A549 (cell line): ENCODE results near the gene FAM131C. TPM values are rescaled to one million over a fixed set of nuclear protein-coding genes. Genes with fewer than 3 reads are reported as not detected.

ENCODE experiments used
- ATAC-seq, 2 experiments: fragments of 200-7000 bp in 1 of 2; fragments of >200 bp in 1 of 2; cut with Nextera tagmentation in 1 of 2; cut with Tn5 transposase in 1 of 2; 3 replicates each; pipeline versions ENCODE4 v1.8.0 to v1.9.1; 2018 to 2020; ENCODE audit warnings: mild to moderate bottlenecking in 1 of 2, moderate library complexity in 1 of 2
- CTCF ChIA-PET: fragments of 300-600 bp; sonication (Branson Sonifier 250); formaldehyde crosslinking; extraction: SDS; loops from one replicate; lab custom pipeline; 2021; ENCODE audit warnings: antibody characterized with exemption, inconsistent platforms; lab: Yijun Ruan, JAX
- POLR2A ChIA-PET: fragments of 350-600 bp; formaldehyde crosslinking; extraction: SDS; loops from one replicate; lab custom pipeline; 2021; ENCODE audit warnings: antibody characterized with exemption, inconsistent platforms; lab: Yijun Ruan, JAX
- DNase-seq, 2 experiments: peaks; one replicate each; pipeline versions ENCODE4 v3.0.0 to v3.0.0-alpha.2; 2011 to 2016; ENCODE audit warnings: low read depth in 1 of 2, low spot score in 1 of 2
- FAIRE-seq: peaks from 2 replicates; lab custom pipeline; 2011; peaks lifted over from hg19 to GRCh38; lab: Jason Lieb, UNC
- H3K27ac ChIP-seq, 2 experiments: fragments of >200 bp; sonication (Bioruptor Twin); formaldehyde crosslinking; 3 replicates each; pipeline ENCODE4 v1.5.1; 2016 to 2017
- H3K4me1 ChIP-seq: fragments of >200 bp; sonication (Bioruptor Twin); formaldehyde crosslinking; 3 replicates; pipeline ENCODE4 v1.6.1; 2016
- H3K4me2 ChIP-seq: fragments of >200 bp; sonication (Bioruptor Twin); formaldehyde crosslinking; 3 replicates; pipeline ENCODE4 v1.6.1; 2016
- H3K4me3 ChIP-seq: fragments of >200 bp; sonication (Bioruptor Twin); formaldehyde crosslinking; 3 replicates; pipeline ENCODE4 v1.5.1; 2016
- H3K9me3 ChIP-seq: fragments of >200 bp; sonication (Bioruptor Twin); formaldehyde crosslinking; 3 replicates; pipeline ENCODE4 v1.6.1; 2016
- CHD2 ChIP-seq: fragments of 150-350 bp; IDR thresholded peaks from 2 replicates; pipeline ENCODE4 v1.6.1; 2014; ENCODE audit warnings: low read length; ENCODE audit not compliant: partially characterized antibody
- HOXB5 ChIP-seq: fragments of 250-450 bp; sonication (Bioruptor Pico); IDR thresholded peaks from 2 replicates; pipeline ENCODE4 v1.5.0; 2020; ENCODE audit warnings: mild to moderate bottlenecking, moderate library complexity
- JUN ChIP-seq, 2 experiments: fragments of >200 bp; sonication (Bioruptor Twin); formaldehyde crosslinking; IDR thresholded peaks; 2 replicates in 1 of 2; 3 replicates in 1 of 2; pipeline ENCODE4 v1.6.1; 2016 to 2017
- JUNB ChIP-seq: fragments of >200 bp; sonication (Bioruptor Twin); formaldehyde crosslinking; IDR thresholded peaks from 2 replicates; pipeline ENCODE4 v1.6.1; 2016
- MAFK ChIP-seq: fragments of 450-650 bp; IDR thresholded peaks from 2 replicates; pipeline ENCODE4 v1.6.1; 2014; ENCODE audit not compliant: partially characterized antibody
- MAZ ChIP-seq: fragments of 150-350 bp; IDR thresholded peaks from 2 replicates; pipeline ENCODE4 v1.6.1; 2014; ENCODE audit warnings: antibody characterized with exemption, low read depth, low read length, borderline replicate concordance
- MYC ChIP-seq: IDR thresholded peaks from 2 replicates; pipeline ENCODE4 v1.6.1; 2012; ENCODE audit warnings: mild to moderate bottlenecking, inconsistent platforms, low read length, improper control_type of control experiment, borderline replicate concordance
- NFE2L2 ChIP-seq: fragments of 150-350 bp; conservative IDR thresholded peaks from 2 replicates; pipeline ENCODE4 v1.6.1; 2014; ENCODE audit warnings: low read length
- POLR2A ChIP-seq: IDR thresholded peaks from 2 replicates; pipeline ENCODE4 v1.6.1; 2012; ENCODE audit warnings: mild to moderate bottlenecking, low read length
- POLR2AphosphoS2 ChIP-seq: conservative IDR thresholded peaks from 2 replicates; pipeline ENCODE4 v1.6.1; 2012; ENCODE audit warnings: low read length, improper control_type of control experiment, inconsistent platforms
- RAD21 ChIP-seq, 2 experiments: fragments of >200 bp in 1 of 2; sonication (Bioruptor Twin) in 1 of 2; formaldehyde crosslinking in 1 of 2; IDR thresholded peaks in 1 of 2; conservative IDR thresholded peaks in 1 of 2; 2 replicates in 1 of 2; 3 replicates in 1 of 2; pipeline ENCODE4 v1.6.1; 2012 to 2018; ENCODE audit warnings: inconsistent platforms in 1 of 2
- RCOR1 ChIP-seq: fragments of 150-350 bp; IDR thresholded peaks from 2 replicates; pipeline ENCODE4 v1.6.1; 2014; ENCODE audit warnings: antibody characterized with exemption, low read length, low read depth
- SMC3 ChIP-seq: fragments of >200 bp; sonication (Bioruptor Twin); formaldehyde crosslinking; IDR thresholded peaks from 3 replicates; pipeline ENCODE4 v1.6.1; 2018; ENCODE audit warnings: inconsistent platforms
- ZFP36 ChIP-seq: fragments of 450-650 bp; IDR thresholded peaks from 2 replicates; pipeline ENCODE4 v1.6.1; 2014; ENCODE audit warnings: borderline replicate concordance; ENCODE audit not compliant: partially characterized antibody
- WGBS: methylation state at CpG from one replicate; pipeline ENCODE4 v1.1.6; 2017; ENCODE audit errors: missing lambda C conversion rate; 5-methylcytosine and 5-hydroxymethylcytosine counted together
- polyA minus RNA-seq: library from RNA; depleted of rRNA, polyadenylated mRNA; stranded (reverse); fragments of >200 nt; gene quantifications from 2 replicates; pipeline ENCODE4 v1.2.3, GENCODE V29; 2011; rRNA and poly(A)+ RNA removed
- polyA plus RNA-seq, 4 experiments: library from polyadenylated mRNA; depleted of rRNA in 3 of 4; stranded (reverse); fragments of >200 nt; fragmentation: RNase III in 1 of 4; extraction: RNeasy Plus Mini Kit Qiagen cat#74134 plus additional on column Dnase treatment in 1 of 4; gene quantifications; 2 replicates in 3 of 4; 3 replicates in 1 of 4; pipeline ENCODE4 v1.2.3, GENCODE V29; 2011 to 2017
- TF ChIP-seq, protein P1 (sequence below): fragments of >200 bp; sonication (Bioruptor Twin); formaldehyde crosslinking; IDR thresholded peaks from 3 replicates; pipeline ENCODE4 v1.5.1; 2016
- TF ChIP-seq, protein P2 (sequence below): fragments of 450-650 bp; IDR thresholded peaks from 2 replicates; pipeline ENCODE4 v1.6.1; 2014; ENCODE audit warnings: antibody characterized with exemption
- TF ChIP-seq, protein P3 (sequence below): fragments of >200 bp; sonication (Bioruptor Twin); formaldehyde crosslinking; IDR thresholded peaks from 3 replicates; pipeline ENCODE4 v1.6.1; 2016
- TF ChIP-seq, protein P4 (sequence below): IDR thresholded peaks from 2 replicates; pipeline ENCODE4 v1.6.1; 2012
- TF ChIP-seq, protein P5 (sequence below): fragments of 150-350 bp; IDR thresholded peaks from 2 replicates; pipeline ENCODE4 v1.6.1; 2014; ENCODE audit warnings: low read depth, mild to moderate bottlenecking, low read length

The FAM131C gene, protein sequence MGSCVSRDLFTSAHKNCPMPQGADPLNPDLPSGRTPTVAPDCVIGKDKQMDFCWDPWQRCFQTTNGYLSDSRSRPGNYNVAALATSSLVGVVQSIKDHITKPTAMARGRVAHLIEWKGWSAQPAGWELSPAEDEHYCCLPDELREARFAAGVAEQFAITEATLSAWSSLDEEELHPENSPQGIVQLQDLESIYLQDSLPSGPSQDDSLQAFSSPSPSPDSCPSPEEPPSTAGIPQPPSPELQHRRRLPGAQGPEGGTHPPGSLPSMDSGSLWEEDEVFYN
- polyA plus RNA-seq (2011; rRNA removed) (2.3 and 2.9 TPM in 2 replicates), polyA plus RNA-seq (2017; fragmentation: RNase III; extraction: RNeasy Plus Mini Kit Qiagen cat#74134 plus additional on column Dnase treatment) (5.9 to 6.7 TPM (median 6.3 TPM) in 3 replicates), polyA minus RNA-seq (6.3 and 8.5 TPM in 2 replicates)
- 6.0 and 9.1 TPM in 2 replicates for polyA plus RNA-seq (2012; cell fraction: cytosol; rRNA removed)
- 5.6 and 8.7 TPM in 2 replicates for polyA plus RNA-seq (2012; cell fraction: nucleus; rRNA removed)

DNA sequence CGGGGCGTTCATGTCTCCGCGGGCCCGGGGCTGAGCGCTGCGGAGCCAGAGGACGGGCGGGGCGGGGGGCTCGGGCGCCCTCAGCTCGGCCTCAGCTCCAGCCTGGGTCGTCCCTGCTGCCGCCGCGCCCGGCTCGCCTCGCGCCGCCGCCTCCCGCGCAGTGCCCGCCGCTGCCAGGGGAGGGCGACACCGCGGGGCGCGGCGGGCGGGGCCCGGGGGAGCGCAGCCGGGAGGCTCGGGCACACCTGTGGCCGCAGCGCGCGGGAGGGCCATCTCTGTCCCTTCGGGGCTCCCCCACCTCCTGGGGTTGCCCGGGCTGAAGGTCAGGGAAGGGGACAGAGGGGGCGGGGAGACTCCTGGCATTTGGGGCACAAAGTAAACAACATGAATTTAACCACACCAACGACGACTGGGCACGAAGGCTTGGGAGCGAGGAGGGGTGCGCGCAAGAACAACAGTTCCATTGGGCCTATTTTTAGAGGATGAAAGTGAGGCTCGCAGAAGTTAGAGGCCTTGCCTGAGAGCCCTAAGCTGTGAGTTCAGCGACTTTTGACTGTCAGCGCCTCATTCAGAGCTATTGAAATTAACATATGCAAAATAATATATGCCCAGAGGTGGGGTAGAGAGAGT lies at the start of gene FAM131C:
Gene FAM131C (minus strand): TSS at position 162 of the 630 bp plus-strand sequence. CDS start 209 bp downstream, outside the sequence.
- TF ChIP-seq MAZ (peak; percentile 39; the same call in 1 of the 2 replicates), RCOR1 (no peak), JUNB (no peak), MYC (no peak), SMC3 (peak; percentile 65), JUN (IDR thresholded peaks at IDR 0.05) (0 out of 5 replicates have a peak, but pooled peaks of 1 of the 2 experiments have one; percentile 25), POLR2AphosphoS2 (no peak), MAFK (no peak), RAD21 (conservative IDR thresholded peaks at IDR 0.05 in 1 of 2, IDR thresholded peaks at IDR 0.05 in 1 of 2) (no peak; a peak in 2 of 5 replicates), HOXB5 (CRISPR knock-in tag) (no peak), CHD2 (no peak), POLR2A (0 out of 2 replicates have a peak, but pooled peaks have one; percentile 22)
- TF ChIP-seq, protein P1, sequence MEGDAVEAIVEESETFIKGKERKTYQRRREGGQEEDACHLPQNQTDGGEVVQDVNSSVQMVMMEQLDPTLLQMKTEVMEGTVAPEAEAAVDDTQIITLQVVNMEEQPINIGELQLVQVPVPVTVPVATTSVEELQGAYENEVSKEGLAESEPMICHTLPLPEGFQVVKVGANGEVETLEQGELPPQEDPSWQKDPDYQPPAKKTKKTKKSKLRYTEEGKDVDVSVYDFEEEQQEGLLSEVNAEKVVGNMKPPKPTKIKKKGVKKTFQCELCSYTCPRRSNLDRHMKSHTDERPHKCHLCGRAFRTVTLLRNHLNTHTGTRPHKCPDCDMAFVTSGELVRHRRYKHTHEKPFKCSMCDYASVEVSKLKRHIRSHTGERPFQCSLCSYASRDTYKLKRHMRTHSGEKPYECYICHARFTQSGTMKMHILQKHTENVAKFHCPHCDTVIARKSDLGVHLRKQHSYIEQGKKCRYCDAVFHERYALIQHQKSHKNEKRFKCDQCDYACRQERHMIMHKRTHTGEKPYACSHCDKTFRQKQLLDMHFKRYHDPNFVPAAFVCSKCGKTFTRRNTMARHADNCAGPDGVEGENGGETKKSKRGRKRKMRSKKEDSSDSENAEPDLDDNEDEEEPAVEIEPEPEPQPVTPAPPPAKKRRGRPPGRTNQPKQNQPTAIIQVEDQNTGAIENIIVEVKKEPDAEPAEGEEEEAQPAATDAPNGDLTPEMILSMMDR: peak; percentile 65
- TF ChIP-seq, protein P2, sequence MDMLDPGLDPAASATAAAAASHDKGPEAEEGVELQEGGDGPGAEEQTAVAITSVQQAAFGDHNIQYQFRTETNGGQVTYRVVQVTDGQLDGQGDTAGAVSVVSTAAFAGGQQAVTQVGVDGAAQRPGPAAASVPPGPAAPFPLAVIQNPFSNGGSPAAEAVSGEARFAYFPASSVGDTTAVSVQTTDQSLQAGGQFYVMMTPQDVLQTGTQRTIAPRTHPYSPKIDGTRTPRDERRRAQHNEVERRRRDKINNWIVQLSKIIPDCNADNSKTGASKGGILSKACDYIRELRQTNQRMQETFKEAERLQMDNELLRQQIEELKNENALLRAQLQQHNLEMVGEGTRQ: no peak
- TF ChIP-seq, protein P3, sequence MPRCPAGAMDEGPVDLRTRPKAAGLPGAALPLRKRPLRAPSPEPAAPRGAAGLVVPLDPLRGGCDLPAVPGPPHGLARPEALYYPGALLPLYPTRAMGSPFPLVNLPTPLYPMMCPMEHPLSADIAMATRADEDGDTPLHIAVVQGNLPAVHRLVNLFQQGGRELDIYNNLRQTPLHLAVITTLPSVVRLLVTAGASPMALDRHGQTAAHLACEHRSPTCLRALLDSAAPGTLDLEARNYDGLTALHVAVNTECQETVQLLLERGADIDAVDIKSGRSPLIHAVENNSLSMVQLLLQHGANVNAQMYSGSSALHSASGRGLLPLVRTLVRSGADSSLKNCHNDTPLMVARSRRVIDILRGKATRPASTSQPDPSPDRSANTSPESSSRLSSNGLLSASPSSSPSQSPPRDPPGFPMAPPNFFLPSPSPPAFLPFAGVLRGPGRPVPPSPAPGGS: no peak
- TF ChIP-seq, protein P4, sequence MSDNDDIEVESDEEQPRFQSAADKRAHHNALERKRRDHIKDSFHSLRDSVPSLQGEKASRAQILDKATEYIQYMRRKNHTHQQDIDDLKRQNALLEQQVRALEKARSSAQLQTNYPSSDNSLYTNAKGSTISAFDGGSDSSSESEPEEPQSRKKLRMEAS: peak; percentile 44; the same call in 1 of the 2 replicates
- TF ChIP-seq, protein P5, sequence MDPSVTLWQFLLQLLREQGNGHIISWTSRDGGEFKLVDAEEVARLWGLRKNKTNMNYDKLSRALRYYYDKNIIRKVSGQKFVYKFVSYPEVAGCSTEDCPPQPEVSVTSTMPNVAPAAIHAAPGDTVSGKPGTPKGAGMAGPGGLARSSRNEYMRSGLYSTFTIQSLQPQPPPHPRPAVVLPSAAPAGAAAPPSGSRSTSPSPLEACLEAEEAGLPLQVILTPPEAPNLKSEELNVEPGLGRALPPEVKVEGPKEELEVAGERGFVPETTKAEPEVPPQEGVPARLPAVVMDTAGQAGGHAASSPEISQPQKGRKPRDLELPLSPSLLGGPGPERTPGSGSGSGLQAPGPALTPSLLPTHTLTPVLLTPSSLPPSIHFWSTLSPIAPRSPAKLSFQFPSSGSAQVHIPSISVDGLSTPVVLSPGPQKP: no peak
- peak; percentile 45 to 53 for ATAC-seq
- DNase-seq: peak; percentile 46 to 61
- FAIRE-seq: no peak
- peak within 1 kb of the TSS; percentile 97 for H3K4me2 ChIP-seq
- ChIA-PET POLR2A (no interaction called here), CTCF (interaction anchor here (0.7 to 12.5 kb wide), 29 partner anchors 9 to 170 kb away, joined by 3 to 222 read pairs (median 4); partner anchors contain the start of genes CLCNKB, EPHA2 and HSPB7)
- H3K27ac ChIP-seq: peak within 1 kb of the TSS; percentile 95 to 100
- WGBS: 25% methylated on average over 10 of the region's 54 CpGs
- peak within 1 kb of the TSS; percentile 90 for H3K4me3 ChIP-seq
- no peaks in the 10 kb centered on the region for H3K9me3 ChIP-seq
- H3K4me1 ChIP-seq: peaks cover 54% of the 10 kb centered on the region

DNA sequence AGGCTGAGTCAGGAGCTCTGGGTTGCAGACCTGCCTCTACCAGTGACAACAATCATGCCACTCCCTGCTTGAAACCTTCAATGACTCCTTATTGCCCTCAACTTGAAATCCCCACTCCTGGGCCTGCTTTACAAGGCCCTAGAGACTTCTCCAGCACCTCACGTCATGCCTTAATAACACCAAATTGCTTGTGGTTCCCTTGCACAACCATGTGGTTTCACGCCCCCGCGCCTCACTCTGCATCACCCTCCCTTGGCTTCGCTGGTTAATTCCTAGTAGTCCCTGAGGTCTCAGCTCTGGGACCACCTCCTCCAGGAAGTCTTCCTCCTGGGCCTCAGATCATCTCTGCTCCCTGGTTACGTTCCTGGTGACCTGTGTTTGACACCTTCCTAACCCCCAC lies 49.5 kb upstream of the FAM131C start:
- Histone ChIP-seq H3K27ac (peak overlapping the region in 1 of 2 experiments; percentile 57; a peak in 3 of 6 replicates), H3K4me3 (no peak overlapping the region), H3K9me3 (no peaks in the 10 kb centered on the region), H3K4me2 (no peak overlapping the region; the same call in 2 of the 3 replicates), H3K4me1 (peaks cover 57% of the 10 kb centered on the region)
- no peak for DNase-seq
- no peak for FAIRE-seq
- WGBS: 90% methylated on average over 6 of the region's 6 CpGs
- ChIA-PET POLR2A (no interaction called here), CTCF (interaction anchor here (1.9 to 6.1 kb wide), 3 partner anchors 40 to 65 kb away, joined by 9 to 37 read pairs (median 21); no protein-coding TSS in a partner anchor)
- no peak for ATAC-seq
- TF ChIP-seq NFE2L2 (no peak), ZFP36 (peak; percentile 59)
